A549 treated with Mapracorat at 1 μM for 4 hours (cell line): Measurements from ENCODE around the gene MTHFSD. TPM values are rescaled to one million over a fixed set of nuclear protein-coding genes. Genes with fewer than 3 reads are reported as not detected.

ENCODE experiments used
- total RNA-seq: library from RNA; stranded (reverse); fragments of 200-300 nt; extraction: Qiagen RNA extraction; gene quantifications from 5 replicates; pipeline ENCODE4 v1.2.3, GENCODE V29; 2022

MTHFSD gene, protein sequence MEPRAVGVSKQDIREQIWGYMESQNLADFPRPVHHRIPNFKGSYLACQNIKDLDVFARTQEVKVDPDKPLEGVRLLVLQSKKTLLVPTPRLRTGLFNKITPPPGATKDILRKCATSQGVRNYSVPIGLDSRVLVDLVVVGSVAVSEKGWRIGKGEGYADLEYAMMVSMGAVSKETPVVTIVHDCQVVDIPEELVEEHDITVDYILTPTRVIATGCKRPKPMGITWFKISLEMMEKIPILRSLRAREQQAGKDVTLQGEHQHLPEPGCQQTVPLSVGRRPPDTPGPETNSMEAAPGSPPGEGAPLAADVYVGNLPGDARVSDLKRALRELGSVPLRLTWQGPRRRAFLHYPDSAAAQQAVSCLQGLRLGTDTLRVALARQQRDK
- total RNA-seq: 10.6 to 12.2 TPM (median 10.8 TPM) in 5 replicates

DNA sequence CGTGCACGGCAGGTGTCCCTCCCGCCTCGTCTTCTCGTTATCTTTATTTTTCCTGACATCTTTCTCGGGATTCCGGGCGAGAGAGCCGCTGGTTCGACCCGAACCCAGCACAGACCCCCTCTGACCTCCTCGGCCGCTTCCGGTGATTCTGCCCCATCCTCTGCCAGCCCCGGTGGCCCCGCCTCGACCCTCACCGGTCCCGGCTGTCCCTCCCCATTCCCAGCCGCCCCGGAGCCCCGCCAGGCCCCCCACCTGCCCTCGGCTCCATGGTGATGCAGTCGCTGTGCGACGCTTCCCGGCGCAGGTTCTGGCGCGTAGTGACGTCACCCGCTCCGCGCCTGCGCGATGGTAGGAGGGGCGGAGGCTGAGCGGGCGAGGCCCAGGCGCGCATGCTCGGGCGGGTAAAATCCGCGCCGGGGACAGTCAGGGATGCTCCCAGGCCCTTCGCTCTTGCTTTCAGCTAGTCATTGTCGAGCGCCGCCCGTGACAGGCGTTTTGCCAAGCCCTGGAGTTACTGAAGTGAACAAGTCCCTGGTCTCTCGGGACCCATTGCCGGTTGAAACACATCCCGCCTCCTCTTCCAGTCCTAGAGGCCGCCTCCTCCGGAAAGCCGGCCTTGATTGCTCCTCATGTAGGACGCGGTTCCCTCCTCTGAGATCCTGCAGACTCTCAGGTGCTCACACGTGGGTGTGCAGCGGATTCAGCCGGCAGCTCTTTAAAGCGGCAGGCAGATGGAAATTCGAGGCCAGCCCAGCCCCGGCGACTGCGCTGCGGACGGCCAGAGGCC lies at the start of gene MTHFSD:
Gene MTHFSD, minus strand, starts transcription at position 319 of the 787 bp plus-strand sequence. Its CDS starts 51 bp downstream, at position 268.

DNA sequence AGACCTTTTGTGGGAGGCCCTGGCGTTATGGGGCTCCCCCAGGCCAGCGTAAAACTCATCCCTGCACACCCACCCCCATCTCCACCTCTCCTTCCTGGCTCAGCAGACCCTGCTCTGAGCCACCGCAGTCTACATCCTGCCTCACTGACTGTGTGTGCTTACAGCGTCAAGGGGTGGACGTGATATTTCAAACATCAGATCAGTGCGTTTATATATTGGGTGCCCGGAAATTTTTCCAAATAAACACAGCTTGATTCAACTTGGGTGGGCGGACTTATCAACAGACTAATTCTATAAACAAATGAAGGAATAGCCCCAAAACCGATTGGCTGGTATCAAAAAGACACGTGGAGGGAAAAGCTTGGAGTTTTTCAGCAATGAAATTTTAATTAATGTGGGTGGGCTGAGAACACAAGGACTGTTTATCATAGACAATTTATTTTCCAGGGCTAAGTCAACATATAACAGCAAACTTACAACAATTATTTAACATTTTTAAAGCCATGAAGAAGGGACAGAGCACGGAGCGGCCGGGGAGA lies 23.1 kb upstream of the MTHFSD start, which contains the start of gene FOXL1:
Gene FOXL1, plus strand, starts transcription at position 489 of the 539 bp plus-strand sequence. CDS start 175 bp downstream, outside the sequence.

DNA sequence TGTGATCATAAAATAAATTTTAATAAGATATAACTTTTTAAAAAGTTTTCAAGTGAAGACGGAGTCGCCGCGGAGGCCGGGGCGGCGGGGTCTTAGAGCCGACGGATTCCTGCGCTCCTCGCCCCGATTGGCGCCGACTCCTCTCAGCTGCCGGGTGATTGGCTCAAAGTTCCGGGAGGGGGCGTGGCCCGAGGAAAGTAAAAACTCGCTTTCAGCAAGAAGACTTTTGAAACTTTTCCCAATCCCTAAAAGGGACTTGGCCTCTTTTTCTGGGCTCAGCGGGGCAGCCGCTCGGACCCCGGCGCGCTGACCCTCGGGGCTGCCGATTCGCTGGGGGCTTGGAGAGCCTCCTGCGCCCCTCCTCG lies 11.5 kb upstream of the MTHFSD start, which contains the start of gene FOXC2:
Gene FOXC2, plus strand, starts transcription at position 229 of the 365 bp plus-strand sequence. CDS start 507 bp downstream, outside the sequence.

DNA sequence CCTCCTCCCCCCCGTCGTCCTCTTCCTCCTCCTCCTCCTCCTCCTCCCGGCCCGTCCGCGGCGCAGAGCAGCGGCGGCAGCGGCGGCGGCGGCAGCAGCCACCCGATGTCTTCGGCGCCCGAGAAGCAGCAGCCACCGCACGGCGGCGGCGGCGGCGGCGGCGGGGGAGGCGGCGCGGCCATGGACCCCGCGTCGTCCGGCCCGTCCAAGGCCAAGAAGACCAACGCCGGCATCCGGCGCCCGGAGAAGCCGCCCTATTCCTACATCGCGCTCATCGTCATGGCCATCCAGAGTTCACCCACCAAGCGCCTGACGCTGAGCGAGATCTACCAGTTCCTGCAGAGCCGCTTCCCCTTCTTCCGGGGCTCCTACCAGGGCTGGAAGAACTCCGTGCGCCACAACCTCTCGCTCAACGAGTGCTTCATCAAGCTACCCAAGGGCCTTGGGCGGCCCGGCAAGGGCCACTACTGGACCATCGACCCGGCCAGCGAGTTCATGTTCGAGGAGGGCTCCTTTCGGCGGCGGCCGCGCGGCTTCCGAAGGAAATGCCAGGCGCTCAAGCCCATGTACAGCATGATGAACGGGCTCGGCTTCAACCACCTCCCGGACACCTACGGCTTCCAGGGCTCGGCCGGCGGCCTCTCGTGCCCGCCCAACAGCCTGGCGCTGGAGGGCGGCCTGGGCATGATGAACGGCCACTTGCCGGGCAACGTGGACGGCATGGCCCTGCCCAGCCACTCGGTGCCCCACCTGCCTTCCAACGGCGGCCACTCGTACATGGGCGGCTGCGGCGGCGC lies 44.4 kb downstream of the MTHFSD start, which contains the start of gene FOXF1:
Gene FOXF1, plus strand, starts transcription at position 63 of the 797 bp plus-strand sequence. Its CDS starts 43 bp downstream, at position 106.

Other genes with a start within 250 kb of the MTHFSD start
- gene FOXF1, start 44.7 kb downstream of the MTHFSD start, total RNA-seq: not detected in 5 replicates
- 4.5 to 5.1 TPM (median 4.9 TPM) in 5 replicates for gene FOXC2, start 11.6 kb upstream of the MTHFSD start, total RNA-seq
- gene FOXL1, start 23.3 kb upstream of the MTHFSD start, total RNA-seq: 1.2 to 2.0 TPM (median 1.8 TPM) in 5 replicates